Thoracic aorta (tissue), 2 donors: ENCODE data around the gene UTP20. TPM values are rescaled to one million over a fixed set of nuclear protein-coding genes. Genes with fewer than 3 reads are reported as not detected.

ENCODE experiments used
- ATAC-seq: fragments of 150-250 bp; one replicate; pipeline ENCODE4 v1.8.0; 2017; ENCODE audit warnings: low read depth; ENCODE audit not compliant: insufficient number of reproducible peaks, low FRiP score
- DNase-seq: peaks from one replicate; pipeline ENCODE4 v3.0.0-alpha.2; 2020; ENCODE audit warnings: low spot score
- H3K27ac ChIP-seq, 2 donors: fragments of 200-600 bp; sonication (generic); 1 replicate in 1 of 2; 2 replicates in 1 of 2; pipeline ENCODE4 v1.5.1; 2016; ENCODE audit warnings: mild to moderate bottlenecking in 2 of 2, moderate library complexity in 2 of 2
- H3K27me3 ChIP-seq: fragments of 200-600 bp; sonication (generic); replicated peaks from 2 replicates; pipeline ENCODE4 v1.6.0; 2016; ENCODE audit warnings: mild to moderate bottlenecking; ENCODE audit not compliant: insufficient read depth
- H3K36me3 ChIP-seq: fragments of 200-600 bp; sonication (generic); one replicate; pipeline ENCODE4 v1.5.1; 2016
- H3K4me1 ChIP-seq, 2 donors: fragments of 200-600 bp; sonication (generic); 1 replicate in 1 of 2; 2 replicates in 1 of 2; pipeline versions ENCODE4 v1.5.1 to v1.6.0; 2016; ENCODE audit warnings: low read depth in 2 of 2, mild to moderate bottlenecking in 1 of 2; ENCODE audit not compliant: control insufficient read depth in 1 of 2
- H3K4me3 ChIP-seq: fragments of 200-600 bp; sonication (generic); 2 replicates; pipeline ENCODE4 v1.5.1; 2016; ENCODE audit warnings: mild to moderate bottlenecking
- H3K9me3 ChIP-seq: fragments of 200-600 bp; sonication (generic); 2 replicates; pipeline ENCODE4 v1.5.1; 2016
- CTCF ChIP-seq: fragments of 200-600 bp; sonication (generic); IDR thresholded peaks from one replicate; pipeline ENCODE4 v1.5.1; 2019; ENCODE audit warnings: antibody characterized with exemption
- total RNA-seq, 2 donors: library from RNA; depleted of rRNA; stranded (reverse); fragments of >200 nt; gene quantifications; one replicate each; pipeline versions ENCODE4 v1.1.0 to v1.2.3, GENCODE V29; 2016

The UTP20 gene
- total RNA-seq, 2 donors from 2014 or later, result 5.8 to 17.9 TPM

- Histone ChIP-seq H3K4me3 (no peak overlapping the region), H3K36me3 (peaks cover 30% of the 10 kb centered on the region), H3K4me1 (no peaks in the 10 kb centered on the region), H3K9me3 (no peaks in the 10 kb centered on the region), H3K27me3 (no peaks in the 10 kb centered on the region), H3K27ac (no peak overlapping the region)
- ATAC-seq (no peak), DNase-seq (no peak)
- TF ChIP-seq CTCF, result no peak
Observed at GRCh38 chr12:101305794-101306193, 25.9 kb downstream of the UTP20 start.

GRCh38 chr12:101322480-101322879, 42.6 kb downstream of the UTP20 start:
- DNase-seq (no peak), ATAC-seq (no peak)
- peaks cover 11% of the 10 kb centered on the region for H3K36me3 ChIP-seq
- H3K4me3 ChIP-seq, result no peak overlapping the region
- H3K27me3 ChIP-seq, result no peaks in the 10 kb centered on the region
- no peaks in the 10 kb centered on the region for H3K9me3 ChIP-seq
- TF ChIP-seq CTCF, result no peak
- no peak overlapping the region for H3K27ac ChIP-seq
- H3K4me1 ChIP-seq, result no peaks in the 10 kb centered on the region

- TF ChIP-seq CTCF, result no peak
- no peak overlapping the region for H3K4me3 ChIP-seq
- H3K9me3 ChIP-seq, result no peaks in the 10 kb centered on the region
- peaks cover 12% of the 10 kb centered on the region for H3K36me3 ChIP-seq
- H3K27ac ChIP-seq, result no peak overlapping the region
- DNase-seq, result no peak
- no peak for ATAC-seq
- H3K4me1 ChIP-seq, result no peaks in the 10 kb centered on the region
- no peaks in the 10 kb centered on the region for H3K27me3 ChIP-seq
Observed at GRCh38 chr12:101323255-101323654, 43.4 kb downstream of the UTP20 start.

GRCh38 chr12:101325590-101325989, 45.7 kb downstream of the UTP20 start:
- Histone ChIP-seq H3K4me1 (no peaks in the 10 kb centered on the region), H3K27ac (no peak overlapping the region), H3K4me3 (no peak overlapping the region), H3K36me3 (peaks cover 15% of the 10 kb centered on the region), H3K27me3 (no peaks in the 10 kb centered on the region), H3K9me3 (no peaks in the 10 kb centered on the region)
- no peak for ATAC-seq
- TF ChIP-seq CTCF, result no peak
- DNase-seq, result no peak

- no peak for DNase-seq
- Histone ChIP-seq H3K36me3 (peaks cover 15% of the 10 kb centered on the region), H3K27me3 (no peaks in the 10 kb centered on the region), H3K4me3 (no peak overlapping the region), H3K27ac (no peak overlapping the region), H3K4me1 (no peaks in the 10 kb centered on the region), H3K9me3 (no peaks in the 10 kb centered on the region)
- ATAC-seq, result no peak
- TF ChIP-seq CTCF, result no peak
Observed at GRCh38 chr12:101327051-101327450, 47.1 kb downstream of the UTP20 start.
